Epithelial cell of proximal tubule (primary cell): ENCODE measurements around the gene UNC13A. TPM values are rescaled to one million over a fixed set of nuclear protein-coding genes. Genes with fewer than 3 reads are reported as not detected.

ENCODE experiments used
- DNase-seq: peaks from one replicate; pipeline ENCODE4 v3.0.0-alpha.2; 2011; ENCODE audit warnings: low read depth
- H3K4me3 ChIP-seq: 2 replicates; pipeline ENCODE4 v1.5.1; 2011; ENCODE audit warnings: low read depth, mild to moderate bottlenecking, low read length
- total RNA-seq: library from RNA; depleted of rRNA; stranded (reverse); fragments of >200 nt; gene quantifications from 2 replicates; pipeline ENCODE4 v1.2.3, GENCODE V29; 2015
- TF ChIP-seq, protein P1 (sequence below): conservative IDR thresholded peaks from 2 replicates; pipeline ENCODE4 v1.5.1; 2012; ENCODE audit warnings: low read depth, mild to moderate bottlenecking, low read length

UNC13A gene
- total RNA-seq, 1 donor from 2014 or later = 0.06 TPM

DNA sequence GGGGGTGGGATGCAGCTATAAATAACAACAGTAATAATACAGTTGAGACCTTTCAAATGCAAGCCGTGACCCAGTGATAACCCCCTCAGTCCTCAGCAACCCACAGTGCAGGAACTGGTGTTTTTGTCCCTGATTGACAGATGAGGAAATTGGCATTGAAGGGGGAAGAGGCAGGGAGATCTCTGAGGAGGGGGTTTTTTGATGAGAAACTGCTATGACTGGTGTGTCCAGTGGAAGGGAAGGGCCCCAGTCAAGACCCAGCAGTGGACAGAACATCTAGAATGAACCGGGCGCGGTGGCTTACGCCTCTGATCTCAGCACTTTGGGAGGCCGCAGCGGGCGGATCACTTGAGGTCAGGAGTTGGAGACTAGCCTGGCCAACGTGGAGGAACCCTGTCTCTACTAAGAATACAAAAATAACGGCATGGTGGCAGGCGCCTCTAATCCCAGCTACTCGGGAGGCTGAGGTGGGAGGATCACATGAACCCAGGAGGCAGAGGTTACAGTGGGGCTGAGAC lies 33.0 kb upstream of the UNC13A start:
- no peak for DNase-seq
- TF ChIP-seq, protein P1, sequence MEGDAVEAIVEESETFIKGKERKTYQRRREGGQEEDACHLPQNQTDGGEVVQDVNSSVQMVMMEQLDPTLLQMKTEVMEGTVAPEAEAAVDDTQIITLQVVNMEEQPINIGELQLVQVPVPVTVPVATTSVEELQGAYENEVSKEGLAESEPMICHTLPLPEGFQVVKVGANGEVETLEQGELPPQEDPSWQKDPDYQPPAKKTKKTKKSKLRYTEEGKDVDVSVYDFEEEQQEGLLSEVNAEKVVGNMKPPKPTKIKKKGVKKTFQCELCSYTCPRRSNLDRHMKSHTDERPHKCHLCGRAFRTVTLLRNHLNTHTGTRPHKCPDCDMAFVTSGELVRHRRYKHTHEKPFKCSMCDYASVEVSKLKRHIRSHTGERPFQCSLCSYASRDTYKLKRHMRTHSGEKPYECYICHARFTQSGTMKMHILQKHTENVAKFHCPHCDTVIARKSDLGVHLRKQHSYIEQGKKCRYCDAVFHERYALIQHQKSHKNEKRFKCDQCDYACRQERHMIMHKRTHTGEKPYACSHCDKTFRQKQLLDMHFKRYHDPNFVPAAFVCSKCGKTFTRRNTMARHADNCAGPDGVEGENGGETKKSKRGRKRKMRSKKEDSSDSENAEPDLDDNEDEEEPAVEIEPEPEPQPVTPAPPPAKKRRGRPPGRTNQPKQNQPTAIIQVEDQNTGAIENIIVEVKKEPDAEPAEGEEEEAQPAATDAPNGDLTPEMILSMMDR = no peak
- no peak overlapping the region for H3K4me3 ChIP-seq

- TF ChIP-seq, protein P1 = no peak
- DNase-seq = no peak
- H3K4me3 ChIP-seq = peak overlapping the region; percentile 95
These were observed 32.3 kb upstream of the UNC13A start for GRCh38 chr19:17720440-17720839.

GRCh38 chr19:17719730-17720400 lies 31.7 kb upstream of the UNC13A start:
- peak overlapping the region; percentile 95 for H3K4me3 ChIP-seq
- no peak for DNase-seq
- TF ChIP-seq, protein P1 = no peak

DNA sequence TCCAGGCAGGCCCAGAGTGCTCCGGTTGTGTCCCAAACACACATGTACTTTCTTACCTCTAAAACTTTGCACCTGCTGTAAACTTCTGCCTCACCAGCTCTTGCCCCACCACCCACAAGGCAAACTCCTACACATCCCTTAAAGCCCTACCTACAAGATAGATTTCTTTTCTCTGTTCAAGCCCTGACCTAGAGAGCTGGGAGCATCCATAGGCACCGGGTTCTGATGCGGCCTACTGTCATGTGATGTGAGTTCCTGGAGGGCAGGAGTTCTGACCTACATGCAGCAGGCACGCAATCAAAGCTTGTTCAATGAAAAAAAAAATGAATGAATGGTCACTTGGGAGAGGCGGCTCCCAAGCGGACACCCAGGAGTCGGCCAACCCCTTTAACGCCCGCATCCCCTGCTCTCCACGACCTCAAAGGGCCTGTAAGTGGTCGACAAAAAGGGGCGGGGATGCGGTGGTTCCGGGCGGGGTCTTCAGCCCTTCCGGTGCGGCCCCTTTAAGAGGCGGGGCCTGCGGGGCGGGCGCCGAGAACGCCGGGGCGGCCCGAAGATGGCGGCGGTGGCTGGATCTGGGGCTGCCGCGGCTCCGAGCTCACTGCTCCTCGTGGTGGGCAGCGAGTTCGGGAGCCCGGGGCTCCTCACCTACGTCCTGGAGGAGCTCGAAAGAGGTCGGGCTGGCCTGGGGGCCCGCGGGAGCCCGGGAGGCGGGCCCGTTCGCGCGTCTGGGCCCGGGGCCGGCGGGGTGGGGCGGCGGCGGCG lies 31.0 kb upstream of the UNC13A start, which contains the start of gene MAP1S:
Gene MAP1S, plus strand, starts transcription at position 534 of the 765 bp plus-strand sequence. Its CDS starts 23 bp downstream, at position 557.
- peak within 1 kb of the TSS; percentile 95 for H3K4me3 ChIP-seq
- TF ChIP-seq, protein P1 = no peak
- DNase-seq = no peak

GRCh38 chr19:17718550-17718946 lies 30.4 kb upstream of the UNC13A start:
- TF ChIP-seq, protein P1 = no peak
- DNase-seq = no peak
- no peak overlapping the region for H3K4me3 ChIP-seq

DNA sequence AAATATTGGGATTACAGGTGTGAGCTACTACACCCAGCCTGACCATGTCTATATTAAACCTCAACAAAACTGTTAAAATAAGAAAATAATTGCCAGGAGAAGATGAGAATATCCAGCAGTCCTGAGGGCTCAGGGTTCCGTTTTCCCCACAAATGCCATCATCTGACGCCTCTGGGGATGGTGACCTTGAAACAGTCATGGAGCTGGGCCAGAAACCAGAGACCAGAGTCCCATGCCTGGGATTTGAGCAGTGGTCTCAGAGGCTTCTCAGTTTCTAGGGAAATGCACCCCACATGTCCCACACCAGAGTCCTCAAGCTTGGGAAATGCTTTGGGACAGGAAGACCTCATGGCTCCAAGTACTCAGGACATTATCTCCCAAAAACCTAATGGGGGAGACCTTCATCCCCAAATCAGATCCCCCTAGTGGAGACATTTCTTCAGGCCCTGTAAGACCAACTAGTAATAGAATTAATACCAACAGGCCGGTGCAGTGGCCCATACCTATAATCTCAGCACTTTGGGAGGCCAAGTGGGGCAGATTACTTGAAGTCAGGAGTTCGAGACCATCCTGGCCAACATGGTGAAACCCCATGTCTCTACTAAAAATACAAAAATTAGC lies 28.3 kb upstream of the UNC13A start:
- TF ChIP-seq, protein P1 = peak; percentile 16
- DNase-seq = no peak
- H3K4me3 ChIP-seq = no peak overlapping the region
